ENCODE results near the gene IPCEF1.
"Not testable (repeated sequence)": the region's sequence is repeated elsewhere in the genome, so short reads cannot be mapped to it uniquely, and the experiment has no call there.

Gene IPCEF1

DNA sequence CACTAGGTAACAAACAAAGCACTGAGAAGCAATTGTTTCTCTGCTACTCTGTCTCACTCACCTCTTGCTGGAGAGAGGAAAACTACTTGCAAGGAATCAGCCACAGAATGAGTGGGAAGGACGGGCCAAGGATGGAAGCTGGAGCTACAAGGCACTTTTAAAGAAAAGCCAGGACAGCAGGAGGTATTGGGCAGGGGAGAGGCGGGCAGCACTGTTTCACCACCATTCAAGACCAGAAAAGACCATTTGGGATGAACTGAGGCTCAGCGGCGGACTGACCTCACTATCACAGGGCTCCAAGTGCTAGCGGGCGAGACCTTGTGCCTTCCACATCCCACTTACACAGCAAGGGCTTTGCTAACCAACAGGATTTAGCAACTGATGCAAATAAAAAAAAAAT, 137.4 kb downstream of the IPCEF1 start:
- no peaks in the 10 kb centered on the region for H3K27me3 Mint-ChIP-seq
- intact Hi-C loops (cut with micrococcal nuclease) = loop anchor here (5.0 kb wide), 1 partner anchor 58 kb away; no protein-coding TSS in a partner anchor
- H3K4me3 Mint-ChIP-seq = no peak overlapping the region
- H3K9me3 Mint-ChIP-seq = no peaks in the 10 kb centered on the region
- peaks cover 83% of the 10 kb centered on the region for H3K36me3 Mint-ChIP-seq (ENCODE audit: low read depth)
- peaks cover 56% of the 10 kb centered on the region for H3K4me1 Mint-ChIP-seq (ENCODE audit: low read depth)
- peak overlapping the region; percentile 92 for H3K27ac Mint-ChIP-seq

DNA sequence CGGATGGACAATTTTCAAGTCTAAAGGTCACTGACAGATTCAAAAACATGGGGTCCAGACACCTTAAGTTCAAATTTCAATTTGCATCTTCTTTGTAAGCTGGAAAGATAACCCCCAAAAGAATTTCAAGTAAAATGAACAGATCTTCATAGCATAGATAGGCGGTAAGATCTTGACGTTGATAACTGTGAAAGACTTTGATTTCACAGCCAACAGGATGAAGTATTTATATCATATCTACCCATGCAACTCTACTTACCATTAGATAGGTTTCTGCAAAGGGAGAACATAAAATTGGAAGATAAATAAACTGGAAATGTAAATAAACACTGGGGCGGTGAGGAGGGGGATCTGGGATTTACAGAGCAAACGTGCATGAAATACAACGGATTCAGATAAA, 137.8 kb downstream of the IPCEF1 start:
- H3K27ac Mint-ChIP-seq = peak overlapping the region; percentile 92
- H3K4me1 Mint-ChIP-seq (ENCODE audit: low read depth) = peaks cover 51% of the 10 kb centered on the region
- intact Hi-C loops (cut with micrococcal nuclease) = loop anchor here (5.0 kb wide), 1 partner anchor 59 kb away; no protein-coding TSS in a partner anchor
- no peaks in the 10 kb centered on the region for H3K27me3 Mint-ChIP-seq
- H3K4me3 Mint-ChIP-seq = no peak overlapping the region
- H3K9me3 Mint-ChIP-seq = no peaks in the 10 kb centered on the region
- peaks cover 83% of the 10 kb centered on the region for H3K36me3 Mint-ChIP-seq (ENCODE audit: low read depth)

DNA sequence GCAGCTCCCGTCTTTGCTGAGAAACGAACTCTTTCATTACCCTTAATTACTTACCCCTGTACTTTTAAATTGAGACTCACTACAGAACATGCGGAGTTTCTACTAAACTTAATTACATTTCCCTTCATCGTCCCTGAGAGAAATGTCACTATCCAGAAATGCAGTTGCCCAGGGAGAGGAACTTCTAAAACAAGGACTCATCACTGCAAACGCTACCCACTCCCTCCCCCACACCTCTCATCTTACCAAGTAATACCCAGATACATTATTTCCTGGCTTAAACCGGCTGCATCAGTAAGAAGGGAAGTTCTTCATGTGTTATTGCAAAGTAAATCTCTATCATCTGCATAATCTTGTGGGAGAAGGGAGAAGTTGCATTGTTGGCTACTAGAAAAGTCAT, 138.3 kb downstream of the IPCEF1 start:
- no peaks in the 10 kb centered on the region for H3K9me3 Mint-ChIP-seq
- H3K27ac Mint-ChIP-seq = peak overlapping the region; percentile 92
- peaks cover 52% of the 10 kb centered on the region for H3K4me1 Mint-ChIP-seq (ENCODE audit: low read depth)
- H3K36me3 Mint-ChIP-seq (ENCODE audit: low read depth) = peaks cover 83% of the 10 kb centered on the region
- no peaks in the 10 kb centered on the region for H3K27me3 Mint-ChIP-seq
- H3K4me3 Mint-ChIP-seq = peak overlapping the region; percentile 14
- intact Hi-C loops (cut with micrococcal nuclease) = loop anchor here (5.0 kb wide), 1 partner anchor 59 kb away; no protein-coding TSS in a partner anchor

DNA sequence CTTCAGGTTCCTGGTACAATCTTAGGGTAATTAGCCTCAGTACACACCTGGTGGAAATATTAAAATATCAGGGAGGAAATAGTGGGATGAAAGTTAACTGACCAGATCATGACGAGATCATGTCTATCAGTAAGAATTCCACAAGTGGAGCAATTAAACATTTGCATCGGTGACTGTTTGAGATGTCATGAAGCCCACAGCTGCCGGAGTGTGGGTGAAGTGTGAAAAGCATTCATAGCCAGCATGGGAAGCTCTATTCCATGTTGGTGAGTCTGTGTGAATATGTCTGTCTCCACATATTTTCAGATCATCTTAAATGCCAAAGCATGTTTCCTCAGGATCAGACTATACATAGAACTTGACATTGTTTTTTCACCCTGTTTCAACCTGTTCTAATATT, 142.8 kb downstream of the IPCEF1 start:
- H3K36me3 Mint-ChIP-seq (ENCODE audit: low read depth) = peaks cover 83% of the 10 kb centered on the region
- intact Hi-C loops (cut with micrococcal nuclease) = no loop called here
- H3K27ac Mint-ChIP-seq = peak overlapping the region; percentile 57

DNA sequence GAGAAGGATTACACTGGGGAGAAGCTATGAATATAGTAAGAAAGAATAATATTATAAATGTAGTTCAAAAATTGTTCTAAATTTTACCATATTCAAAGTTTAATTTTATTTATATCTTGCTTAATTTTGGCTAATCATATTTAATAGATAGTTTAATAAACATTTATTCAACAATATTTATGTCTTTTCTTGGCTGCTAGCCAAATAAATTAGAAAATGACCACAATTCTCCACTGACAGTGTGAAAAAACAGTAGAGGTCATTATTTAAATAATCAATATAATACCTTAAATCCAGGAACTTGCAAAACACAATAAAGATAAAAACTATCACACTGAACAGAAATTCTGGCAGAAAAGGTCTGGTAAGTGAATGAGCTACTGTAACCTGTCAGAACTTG, 145.9 kb downstream of the IPCEF1 start:
- peaks cover 90% of the 10 kb centered on the region for H3K36me3 Mint-ChIP-seq (ENCODE audit: low read depth)

More for the DNA sequence above, 142.8 kb downstream of the IPCEF1 start:
- H3K4me3 Mint-ChIP-seq = no peak overlapping the region
- H3K4me1 Mint-ChIP-seq (ENCODE audit: low read depth) = peaks cover 55% of the 10 kb centered on the region
- H3K27me3 Mint-ChIP-seq = no peaks in the 10 kb centered on the region
- no peaks in the 10 kb centered on the region for H3K9me3 Mint-ChIP-seq

DNA sequence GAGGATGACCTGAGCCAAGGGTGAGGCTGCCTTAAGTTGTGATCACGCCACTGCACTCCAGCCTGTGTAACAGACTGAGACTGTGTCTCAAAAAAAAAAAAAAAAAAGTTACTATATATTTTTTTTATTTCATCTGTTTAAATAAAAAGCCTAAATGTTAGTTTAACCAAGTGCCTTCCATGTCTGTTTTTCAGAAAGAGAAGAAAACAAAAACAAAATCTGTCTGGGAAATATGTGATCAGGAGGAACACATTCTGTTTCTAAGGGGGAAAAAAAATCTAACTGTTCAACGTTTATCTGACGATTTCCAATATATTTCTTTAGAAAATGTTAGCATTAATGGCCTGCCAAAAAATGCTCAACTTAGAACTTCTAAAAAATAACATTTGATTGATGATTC, 147.0 kb downstream of the IPCEF1 start:
- peaks cover 94% of the 10 kb centered on the region for H3K36me3 Mint-ChIP-seq (ENCODE audit: low read depth)
- no peak overlapping the region for H3K4me3 Mint-ChIP-seq
- H3K27me3 Mint-ChIP-seq = no peaks in the 10 kb centered on the region
- intact Hi-C loops (cut with micrococcal nuclease) = no loop called here
- no peak overlapping the region for H3K27ac Mint-ChIP-seq
- H3K9me3 Mint-ChIP-seq = peaks cover 10% of the 10 kb centered on the region
- H3K4me1 Mint-ChIP-seq (ENCODE audit: low read depth) = peaks cover 72% of the 10 kb centered on the region

More for the DNA sequence above, 145.9 kb downstream of the IPCEF1 start:
- Mint-ChIP-seq H3K9me3 (peaks cover 10% of the 10 kb centered on the region), H3K4me3 (no peak overlapping the region), H3K27ac (peak overlapping the region; percentile 57), H3K27me3 (no peaks in the 10 kb centered on the region), H3K4me1 (ENCODE audit: low read depth) (peaks cover 64% of the 10 kb centered on the region)
- intact Hi-C loops (cut with micrococcal nuclease) = no loop called here

DNA sequence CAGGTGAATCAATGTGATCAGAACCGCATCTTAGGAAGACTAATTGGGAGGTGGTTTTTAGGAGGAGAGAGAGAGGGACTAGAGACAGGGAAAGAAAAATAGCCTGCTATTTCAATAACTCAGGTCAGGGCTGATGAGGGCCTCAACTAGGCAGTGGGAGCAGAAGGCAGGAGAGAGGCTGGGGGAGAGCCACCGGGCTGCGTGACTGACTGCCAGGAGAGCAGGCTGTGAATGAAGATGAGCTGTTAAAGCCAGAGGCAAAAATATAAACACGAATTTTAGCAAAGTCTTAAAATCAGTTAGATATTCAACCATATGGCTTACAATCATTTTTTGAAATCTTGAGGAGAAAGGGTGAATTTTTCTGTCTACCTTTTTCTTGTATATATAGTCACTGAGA, 149.6 kb downstream of the IPCEF1 start:
- Mint-ChIP-seq H3K4me1 (ENCODE audit: low read depth) (peaks cover 76% of the 10 kb centered on the region), H3K9me3 (peaks cover 10% of the 10 kb centered on the region), H3K27me3 (no peaks in the 10 kb centered on the region), H3K36me3 (ENCODE audit: low read depth) (peaks cover 93% of the 10 kb centered on the region), H3K4me3 (no peak overlapping the region), H3K27ac (peak overlapping the region; percentile 90)
- intact Hi-C loops (cut with micrococcal nuclease) = no loop called here

DNA sequence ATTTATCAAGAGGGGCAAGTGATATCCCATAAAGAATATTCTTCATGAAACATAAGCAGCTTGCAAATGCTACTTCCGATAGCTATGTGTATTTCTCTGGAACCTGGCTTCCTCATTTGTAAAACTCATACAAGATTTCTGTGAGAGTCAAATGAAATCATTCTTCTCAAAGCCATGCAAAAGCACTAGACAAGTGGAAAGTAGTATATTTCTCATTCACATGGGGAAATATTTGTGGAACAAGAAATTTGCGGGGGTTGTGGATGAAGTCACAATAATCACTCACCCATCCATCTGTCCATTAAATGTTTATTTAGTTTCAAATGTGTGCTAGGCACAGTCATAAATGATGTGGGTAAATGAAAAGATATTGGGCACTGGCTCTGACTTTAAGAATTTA, 150.5 kb downstream of the IPCEF1 start:
- intact Hi-C loops (cut with micrococcal nuclease) = no loop called here
- peaks cover 94% of the 10 kb centered on the region for H3K36me3 Mint-ChIP-seq (ENCODE audit: low read depth)
- H3K27me3 Mint-ChIP-seq = no peaks in the 10 kb centered on the region
- peaks cover 76% of the 10 kb centered on the region for H3K4me1 Mint-ChIP-seq (ENCODE audit: low read depth)
- H3K9me3 Mint-ChIP-seq = peaks cover 10% of the 10 kb centered on the region
- H3K4me3 Mint-ChIP-seq = peak overlapping the region; percentile 9
- peak overlapping the region; percentile 90 for H3K27ac Mint-ChIP-seq

DNA sequence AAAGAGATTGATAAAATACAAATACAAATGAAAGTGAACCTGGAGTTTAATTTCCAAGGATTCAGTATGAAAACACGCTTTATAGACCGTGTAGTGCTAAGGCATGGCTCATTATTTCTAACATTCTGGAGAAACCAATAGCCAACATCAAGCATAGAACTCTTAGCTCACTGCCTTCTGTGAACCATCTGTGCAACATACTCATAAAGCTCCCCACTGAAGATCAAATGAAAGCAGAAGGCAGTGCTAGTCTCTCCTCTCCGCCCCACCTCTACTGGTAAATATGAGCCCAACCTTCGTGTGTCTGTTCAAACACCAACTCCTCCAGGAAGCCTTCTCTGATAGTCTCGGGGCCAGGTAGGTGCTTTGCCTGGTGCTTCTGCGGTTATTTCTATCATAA, 153.6 kb downstream of the IPCEF1 start:
- no peak overlapping the region for H3K4me3 Mint-ChIP-seq
- peaks cover 96% of the 10 kb centered on the region for H3K36me3 Mint-ChIP-seq (ENCODE audit: low read depth)
- peaks cover 4% of the 10 kb centered on the region for H3K9me3 Mint-ChIP-seq
- H3K27me3 Mint-ChIP-seq = no peaks in the 10 kb centered on the region
- peaks cover 89% of the 10 kb centered on the region for H3K4me1 Mint-ChIP-seq (ENCODE audit: low read depth)
- intact Hi-C loops (cut with micrococcal nuclease) = loop anchor here (5.0 kb wide), 1 partner anchor 44 kb away; no protein-coding TSS in a partner anchor
- peak overlapping the region; percentile 98 for H3K27ac Mint-ChIP-seq

DNA sequence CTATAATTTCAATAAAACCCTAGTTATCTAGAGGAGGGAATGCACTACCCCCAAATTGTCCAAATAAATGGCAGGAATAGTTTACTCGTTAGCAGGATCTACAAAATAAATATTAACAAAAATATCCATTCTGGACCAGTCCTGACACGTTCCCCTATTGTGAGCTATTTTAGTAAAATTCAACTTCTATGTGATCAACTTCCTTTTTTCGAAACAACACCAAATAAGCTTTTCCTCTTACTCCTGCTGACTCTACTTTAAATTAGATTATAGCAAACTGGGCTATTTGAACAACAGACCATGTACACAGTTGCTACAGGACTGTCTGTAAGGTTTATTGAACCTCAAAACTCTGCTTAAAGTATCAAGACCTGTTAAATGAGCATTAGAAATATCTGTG, 154.3 kb downstream of the IPCEF1 start:
- Mint-ChIP-seq H3K36me3 (ENCODE audit: low read depth) (peaks cover 96% of the 10 kb centered on the region), H3K27ac (peak overlapping the region; percentile 98), H3K27me3 (no peaks in the 10 kb centered on the region), H3K9me3 (no peaks in the 10 kb centered on the region), H3K4me3 (peak overlapping the region; percentile 28), H3K4me1 (ENCODE audit: low read depth) (peaks cover 87% of the 10 kb centered on the region)
- intact Hi-C loops (cut with micrococcal nuclease) = loop anchor here (5.0 kb wide), 1 partner anchor 45 kb away; no protein-coding TSS in a partner anchor

DNA sequence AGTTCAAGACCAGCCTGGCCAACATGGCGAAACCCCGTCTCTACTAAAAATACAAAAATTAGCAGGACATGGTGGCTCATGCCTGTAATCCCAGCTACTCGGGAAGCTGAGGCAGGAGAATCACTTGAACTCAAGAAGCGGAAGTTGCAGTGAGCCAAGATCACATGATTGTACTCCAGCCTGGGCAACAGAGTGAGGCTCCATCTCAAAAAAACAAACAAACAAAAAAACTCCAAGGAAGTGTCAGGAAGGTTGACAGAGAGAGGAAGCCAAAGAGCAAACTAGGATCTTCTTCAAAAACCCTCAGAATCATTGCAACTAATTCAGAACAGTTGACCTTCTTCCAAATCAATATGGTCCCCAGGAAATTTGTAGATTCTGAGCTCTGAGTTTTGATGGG, 154.9 kb downstream of the IPCEF1 start:
- not testable (repeated sequence) for H3K27me3 Mint-ChIP-seq, H3K4me3 Mint-ChIP-seq, H3K9me3 Mint-ChIP-seq
- intact Hi-C loops (cut with micrococcal nuclease) = loop anchor here (5.0 kb wide), 1 partner anchor 46 kb away; no protein-coding TSS in a partner anchor
- peaks cover 81% of the 10 kb centered on the region for H3K4me1 Mint-ChIP-seq (ENCODE audit: low read depth)
- H3K27ac Mint-ChIP-seq = peak overlapping the region; percentile 98
- peaks cover 89% of the 10 kb centered on the region for H3K36me3 Mint-ChIP-seq (ENCODE audit: low read depth)

DNA sequence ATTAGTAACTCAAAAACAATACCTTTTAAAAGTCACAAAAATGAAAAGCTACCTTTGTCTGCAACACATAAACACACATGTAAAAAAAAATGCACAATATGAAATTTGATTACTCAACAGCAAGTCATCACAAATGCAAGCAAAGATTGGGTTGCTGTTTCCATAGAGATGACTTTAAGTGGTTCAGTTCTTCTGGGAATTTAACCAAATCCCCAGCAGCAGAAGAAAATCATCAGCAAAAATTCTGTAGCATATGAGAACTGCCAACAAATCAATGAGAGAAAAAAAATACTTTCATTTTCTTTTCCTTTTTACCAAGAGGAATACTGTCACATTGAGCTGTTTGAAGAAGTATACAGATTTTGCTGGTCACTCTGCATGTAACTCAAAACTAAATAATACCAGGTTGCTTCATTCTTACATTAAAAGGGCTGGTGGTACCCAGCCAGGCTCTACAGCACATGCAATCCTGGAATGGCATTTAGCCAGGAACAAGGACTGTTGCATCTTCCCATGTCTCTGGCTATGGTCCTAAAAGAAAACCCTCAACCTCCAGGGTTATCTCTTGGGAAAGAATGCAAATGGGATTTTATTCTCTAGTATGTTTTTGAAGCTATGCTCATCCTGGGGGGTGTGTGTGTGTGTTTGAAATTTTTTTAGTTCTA, 159.3 kb downstream of the IPCEF1 start:
- Mint-ChIP-seq H3K27me3 (no peaks in the 10 kb centered on the region), H3K27ac (peak overlapping the region; percentile 98), H3K4me3 (peak overlapping the region; percentile 74), H3K9me3 (no peaks in the 10 kb centered on the region), H3K4me1 (ENCODE audit: low read depth) (peaks cover 70% of the 10 kb centered on the region), H3K36me3 (ENCODE audit: low read depth) (peaks cover 85% of the 10 kb centered on the region)
- intact Hi-C loops (cut with micrococcal nuclease) = loop anchor here (5.0 kb wide), 2 partner anchors 35 to 40 kb away; no protein-coding TSS in a partner anchor

DNA sequence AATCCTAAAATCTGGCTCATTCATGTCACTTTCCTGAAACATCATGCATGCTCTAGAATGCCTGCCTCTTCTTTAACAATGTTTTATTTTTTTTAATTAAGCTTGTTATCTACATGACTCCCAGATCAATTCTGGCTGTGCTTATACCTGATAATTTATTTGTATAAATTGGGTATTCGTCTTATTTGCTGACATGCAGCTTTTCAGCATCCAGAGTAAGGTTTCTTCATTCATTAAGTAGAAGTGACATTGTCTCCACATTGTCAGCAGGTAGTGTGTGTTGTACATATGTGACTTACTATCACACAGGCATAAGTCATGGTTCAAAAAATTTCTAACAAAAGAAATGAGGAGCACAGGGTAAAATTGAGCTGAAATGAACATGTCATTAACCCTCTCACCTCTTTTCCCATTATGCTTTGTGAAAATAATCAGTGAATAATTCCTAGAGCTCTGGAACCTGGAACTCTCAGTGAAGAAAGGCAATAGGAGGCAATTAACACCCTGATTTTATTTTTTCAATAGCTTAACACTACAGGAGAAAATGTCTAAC, 160.2 kb downstream of the IPCEF1 start:
- Mint-ChIP-seq H3K27me3 (no peaks in the 10 kb centered on the region), H3K27ac (peak overlapping the region; percentile 98), H3K4me1 (ENCODE audit: low read depth) (peaks cover 66% of the 10 kb centered on the region), H3K36me3 (ENCODE audit: low read depth) (peaks cover 86% of the 10 kb centered on the region), H3K4me3 (no peak overlapping the region), H3K9me3 (no peaks in the 10 kb centered on the region)
- intact Hi-C loops (cut with micrococcal nuclease) = loop anchor here (5.0 kb wide), 2 partner anchors 36 to 39 kb away; no protein-coding TSS in a partner anchor

DNA sequence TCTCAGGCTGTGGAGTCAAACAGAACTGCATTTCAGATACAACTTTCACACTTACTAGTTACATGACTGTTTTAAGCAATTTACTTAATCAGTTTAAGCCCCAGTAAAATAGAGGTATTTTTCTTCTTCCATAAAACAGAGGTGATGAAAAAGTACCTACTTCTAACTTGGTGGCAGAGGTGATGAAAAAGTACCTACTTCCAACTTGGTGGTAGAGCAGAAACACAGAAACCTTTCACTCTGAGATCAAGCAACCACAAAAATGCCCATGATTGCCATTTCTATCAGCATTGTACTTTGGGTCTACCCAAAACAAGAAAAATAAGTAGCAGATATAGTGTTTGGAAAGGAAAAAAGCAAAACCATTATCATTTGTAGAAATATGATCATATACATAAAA, 168.9 kb downstream of the IPCEF1 start:
- no peaks in the 10 kb centered on the region for H3K27me3 Mint-ChIP-seq
- peaks cover 84% of the 10 kb centered on the region for H3K36me3 Mint-ChIP-seq (ENCODE audit: low read depth)

More for the DNA sequence above, 168.9 kb downstream of the IPCEF1 start:
- peak overlapping the region; percentile 68 for H3K27ac Mint-ChIP-seq
- H3K4me3 Mint-ChIP-seq = no peak overlapping the region
- H3K4me1 Mint-ChIP-seq (ENCODE audit: low read depth) = peaks cover 40% of the 10 kb centered on the region
- intact Hi-C loops (cut with micrococcal nuclease) = no loop called here
- no peaks in the 10 kb centered on the region for H3K9me3 Mint-ChIP-seq

Data from dendritic cell treated with granulocyte-macrophage colony-stimulating factor and Interleukin-4, amounts not matched to agents 40 ng/mL and 50 ng/mL, for 4 days (primary cell).